GM12873 (cell line): Measurements from ENCODE around the gene PRKCE.

Experiments
- CTCF ChIP-seq: IDR thresholded peaks from 2 replicates; pipeline ENCODE4 v1.5.1; 2012; ENCODE audit warnings: low read depth, mild to moderate bottlenecking, moderate library complexity, low read length, control low read depth; ENCODE audit not compliant: insufficient read depth; ENCODE audit errors: missing control alignments

Gene PRKCE

GRCh38 chr2:46001741-46002506, 350.4 kb downstream of the PRKCE start:
- TF ChIP-seq CTCF, result no peak

- no peak for TF ChIP-seq CTCF
These were observed 351.0 kb downstream of the PRKCE start for GRCh38 chr2:46002507-46002883.

GRCh38 chr2:46002947-46003346, 351.5 kb downstream of the PRKCE start:
- TF ChIP-seq CTCF, result no peak

GRCh38 chr2:46003903-46004473, 352.5 kb downstream of the PRKCE start:
- no peak for TF ChIP-seq CTCF

GRCh38 chr2:46006473-46007025, 355.1 kb downstream of the PRKCE start:
- no peak for TF ChIP-seq CTCF

- TF ChIP-seq CTCF, result no peak
These were observed 355.9 kb downstream of the PRKCE start for GRCh38 chr2:46007412-46007811.

GRCh38 chr2:46008091-46008870, 356.8 kb downstream of the PRKCE start:
- no peak for TF ChIP-seq CTCF
